Stimulated activated memory B cell treated with anti-CD40 and anti-IgM and Interleukin-4, amounts not matched to agents 10 μg/mL and 1 μg/mL and 100 μg/mL, for 72 hours (primary cell): ENCODE measurements around the gene PAPPA.

Experiments
- ATAC-seq: fragments of 150-1000 bp; cut with Tn5 transposase; 2 replicates; pipeline ENCODE4 v1.10.0; 2021
- H3K27ac Mint-ChIP-seq: one replicate; pipeline ENCODE4 v1.8.0; 2022; ENCODE audit warnings: mild to moderate bottlenecking, mixed read lengths
- H3K27me3 Mint-ChIP-seq: one replicate; pipeline ENCODE4 v1.8.0; 2022; ENCODE audit warnings: mixed read lengths
- H3K36me3 Mint-ChIP-seq: one replicate; pipeline ENCODE4 v1.8.0; 2022; ENCODE audit warnings: mixed read lengths
- H3K4me1 Mint-ChIP-seq: one replicate; pipeline ENCODE4 v1.8.0; 2022; ENCODE audit warnings: mixed read lengths
- H3K4me3 Mint-ChIP-seq: one replicate; pipeline ENCODE4 v1.8.0; 2022; ENCODE audit warnings: mild to moderate bottlenecking, moderate library complexity, mixed read lengths
- H3K9me3 Mint-ChIP-seq: one replicate; pipeline ENCODE4 v1.8.0; 2022; ENCODE audit warnings: mixed read lengths

Gene PAPPA

DNA sequence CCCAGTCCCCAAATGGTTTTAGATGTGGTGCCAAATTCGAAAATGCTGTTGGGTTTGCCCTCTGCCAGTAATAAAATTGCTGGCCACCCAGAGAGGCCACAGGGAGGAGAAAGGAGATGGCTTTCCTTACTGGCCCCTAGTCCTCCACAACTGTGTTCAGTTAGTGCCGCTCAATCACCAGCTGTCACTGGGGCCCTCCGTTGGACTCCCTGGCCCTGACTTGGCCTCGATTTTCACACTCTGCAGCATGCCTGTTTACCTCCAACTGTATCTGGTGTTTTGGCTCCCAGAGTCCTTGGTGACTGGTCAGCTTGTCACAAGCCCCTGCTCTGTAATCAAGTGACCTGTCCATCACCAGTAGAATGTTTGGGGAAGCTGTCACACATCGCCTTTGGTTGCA is 97.8 kb downstream of the PAPPA start:
- Mint-ChIP-seq H3K9me3 (peaks cover 5% of the 10 kb centered on the region), H3K4me3 (no peak overlapping the region), H3K27me3 (no peaks in the 10 kb centered on the region), H3K36me3 (no peaks in the 10 kb centered on the region), H3K4me1 (no peaks in the 10 kb centered on the region), H3K27ac (no peak overlapping the region)
- no peak for ATAC-seq

DNA sequence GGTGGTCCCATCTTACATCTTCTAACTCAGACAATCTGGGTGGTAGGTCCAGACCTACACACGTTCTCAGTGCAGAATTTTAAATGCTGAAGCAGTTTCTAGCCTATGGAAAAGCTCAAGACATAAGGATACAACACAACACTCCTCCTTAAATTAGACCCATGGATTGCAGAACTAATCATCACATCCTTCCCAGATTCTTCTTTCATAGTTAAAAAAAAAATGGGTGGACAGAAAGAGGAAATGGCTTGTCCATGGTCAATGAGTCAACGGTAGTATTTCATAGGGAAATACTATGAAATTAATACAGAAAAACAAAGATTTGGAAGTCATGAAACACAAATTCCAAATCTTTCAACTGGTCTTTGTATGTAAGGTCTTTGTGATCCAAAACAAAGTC is 106.9 kb downstream of the PAPPA start:
- H3K4me1 Mint-ChIP-seq = no peaks in the 10 kb centered on the region
- no peaks in the 10 kb centered on the region for H3K9me3 Mint-ChIP-seq
- ATAC-seq = no peak
- no peak overlapping the region for H3K27ac Mint-ChIP-seq
- no peaks in the 10 kb centered on the region for H3K27me3 Mint-ChIP-seq
- H3K36me3 Mint-ChIP-seq = no peaks in the 10 kb centered on the region
- no peak overlapping the region for H3K4me3 Mint-ChIP-seq

- H3K4me1 Mint-ChIP-seq = no peaks in the 10 kb centered on the region
- H3K4me3 Mint-ChIP-seq = no peak overlapping the region
- no peaks in the 10 kb centered on the region for H3K27me3 Mint-ChIP-seq
- no peaks in the 10 kb centered on the region for H3K9me3 Mint-ChIP-seq
- no peak overlapping the region for H3K27ac Mint-ChIP-seq
- ATAC-seq = no peak
- H3K36me3 Mint-ChIP-seq = no peaks in the 10 kb centered on the region
These were observed 108.9 kb downstream of the PAPPA start for GRCh38 chr9:116262448-116262847.

- H3K4me1 Mint-ChIP-seq = no peaks in the 10 kb centered on the region
- no peak overlapping the region for H3K4me3 Mint-ChIP-seq
- H3K9me3 Mint-ChIP-seq = no peaks in the 10 kb centered on the region
- no peak overlapping the region for H3K27ac Mint-ChIP-seq
- no peaks in the 10 kb centered on the region for H3K36me3 Mint-ChIP-seq
- H3K27me3 Mint-ChIP-seq = no peaks in the 10 kb centered on the region
- ATAC-seq = no peak
These were observed 110.8 kb downstream of the PAPPA start for GRCh38 chr9:116264361-116264760.

DNA sequence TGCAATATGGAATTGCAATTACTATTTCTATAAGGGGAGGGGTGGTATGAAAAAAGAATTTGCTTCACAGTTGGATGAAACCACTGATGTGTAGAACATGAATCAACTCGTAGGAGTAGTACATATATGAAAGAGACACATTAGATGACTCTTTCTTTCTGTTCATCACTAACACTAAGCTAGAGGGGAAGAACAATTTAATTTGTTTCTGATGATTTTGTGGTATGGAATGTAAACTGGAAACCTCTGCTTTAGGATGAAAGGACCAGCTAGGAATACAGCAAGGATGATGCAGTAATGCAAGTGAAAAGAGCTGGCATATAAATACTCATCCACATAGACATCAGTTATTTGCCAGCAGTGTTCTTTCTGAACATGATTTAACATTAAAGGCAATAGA is 113.4 kb downstream of the PAPPA start:
- Mint-ChIP-seq H3K36me3 (no peaks in the 10 kb centered on the region), H3K27ac (no peak overlapping the region), H3K4me3 (no peak overlapping the region), H3K9me3 (no peaks in the 10 kb centered on the region), H3K4me1 (no peaks in the 10 kb centered on the region), H3K27me3 (no peaks in the 10 kb centered on the region)
- no peak for ATAC-seq

- no peak overlapping the region for H3K27ac Mint-ChIP-seq
- H3K27me3 Mint-ChIP-seq = no peaks in the 10 kb centered on the region
- no peaks in the 10 kb centered on the region for H3K4me1 Mint-ChIP-seq
- no peak overlapping the region for H3K4me3 Mint-ChIP-seq
- ATAC-seq = no peak
- H3K36me3 Mint-ChIP-seq = no peaks in the 10 kb centered on the region
- no peaks in the 10 kb centered on the region for H3K9me3 Mint-ChIP-seq
These were observed 115.7 kb downstream of the PAPPA start for GRCh38 chr9:116269250-116269649.

DNA sequence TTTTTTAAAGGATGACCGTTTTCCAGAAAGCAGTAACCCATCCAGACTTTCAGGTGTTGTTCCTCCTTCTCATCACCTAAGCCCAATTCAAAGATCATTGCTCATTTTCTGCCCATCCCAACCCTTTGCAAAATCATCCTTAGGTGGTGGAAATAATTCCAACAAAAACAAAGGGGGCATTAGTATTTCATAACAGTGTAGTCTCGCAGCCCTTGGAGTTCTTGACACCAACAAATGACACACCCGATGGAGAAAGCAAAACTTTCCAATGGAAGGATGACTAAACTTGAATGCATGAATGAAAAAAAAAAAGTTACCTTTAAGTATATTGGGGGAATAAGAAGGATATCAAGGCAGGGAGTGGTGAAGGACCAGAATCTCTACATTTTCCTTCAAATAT is 117.0 kb downstream of the PAPPA start:
- Mint-ChIP-seq H3K4me1 (no peaks in the 10 kb centered on the region), H3K9me3 (peaks cover 2% of the 10 kb centered on the region), H3K27me3 (no peaks in the 10 kb centered on the region), H3K4me3 (no peak overlapping the region), H3K27ac (no peak overlapping the region), H3K36me3 (no peaks in the 10 kb centered on the region)
- ATAC-seq = no peak

- Mint-ChIP-seq H3K4me3 (no peak overlapping the region), H3K4me1 (no peaks in the 10 kb centered on the region), H3K36me3 (no peaks in the 10 kb centered on the region), H3K9me3 (peaks cover 3% of the 10 kb centered on the region), H3K27me3 (no peaks in the 10 kb centered on the region), H3K27ac (no peak overlapping the region)
- ATAC-seq = no peak
These were observed 117.7 kb downstream of the PAPPA start for GRCh38 chr9:116271340-116271739.

DNA sequence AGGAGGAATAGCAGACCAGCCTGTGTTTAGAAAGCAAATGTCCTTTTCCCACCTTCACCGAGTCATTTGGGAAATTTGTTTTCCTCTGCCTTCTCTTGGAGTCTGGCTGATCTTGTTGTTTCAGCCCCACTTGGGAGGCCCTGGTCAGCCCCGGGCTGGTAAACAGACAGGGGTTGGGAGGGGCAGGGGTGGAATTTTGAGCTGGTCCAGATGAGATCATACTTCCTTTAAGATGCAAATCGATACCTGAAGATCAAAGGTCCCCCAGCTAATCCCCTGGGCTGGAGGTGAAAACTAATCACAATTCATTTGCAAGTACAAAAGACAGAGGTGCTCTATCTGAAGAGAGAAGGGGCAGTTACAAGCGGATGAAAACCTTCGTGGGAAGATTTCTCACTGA is 118.4 kb downstream of the PAPPA start:
- H3K4me1 Mint-ChIP-seq = no peaks in the 10 kb centered on the region
- ATAC-seq = no peak
- no peak overlapping the region for H3K27ac Mint-ChIP-seq
- no peak overlapping the region for H3K4me3 Mint-ChIP-seq
- H3K36me3 Mint-ChIP-seq = no peaks in the 10 kb centered on the region
- peaks cover 3% of the 10 kb centered on the region for H3K9me3 Mint-ChIP-seq
- H3K27me3 Mint-ChIP-seq = no peaks in the 10 kb centered on the region

- Mint-ChIP-seq H3K27me3 (no peaks in the 10 kb centered on the region), H3K36me3 (no peaks in the 10 kb centered on the region), H3K4me3 (no peak overlapping the region), H3K4me1 (no peaks in the 10 kb centered on the region), H3K27ac (no peak overlapping the region), H3K9me3 (peaks cover 3% of the 10 kb centered on the region)
- no peak for ATAC-seq
These were observed 120.7 kb downstream of the PAPPA start for GRCh38 chr9:116274293-116274692.

- Mint-ChIP-seq H3K4me1 (no peaks in the 10 kb centered on the region), H3K27me3 (no peaks in the 10 kb centered on the region)
These were observed 122.0 kb downstream of the PAPPA start for GRCh38 chr9:116275418-116276195.

GRCh38 chr9:116276196-116276493 is 122.6 kb downstream of the PAPPA start:
- no peak overlapping the region for H3K4me3 Mint-ChIP-seq
- no peaks in the 10 kb centered on the region for H3K27me3 Mint-ChIP-seq
- no peak overlapping the region for H3K27ac Mint-ChIP-seq
- H3K36me3 Mint-ChIP-seq = no peaks in the 10 kb centered on the region
- no peak for ATAC-seq
- peaks cover 3% of the 10 kb centered on the region for H3K9me3 Mint-ChIP-seq
- H3K4me1 Mint-ChIP-seq = no peaks in the 10 kb centered on the region

More at GRCh38 chr9:116275418-116276195, 122.0 kb downstream of the PAPPA start:
- Mint-ChIP-seq H3K27ac (no peak overlapping the region), H3K36me3 (no peaks in the 10 kb centered on the region), H3K4me3 (no peak overlapping the region), H3K9me3 (peaks cover 3% of the 10 kb centered on the region)
- no peak for ATAC-seq

GRCh38 chr9:116276651-116277121 is 123.1 kb downstream of the PAPPA start:
- ATAC-seq = no peak
- no peak overlapping the region for H3K4me3 Mint-ChIP-seq
- H3K27me3 Mint-ChIP-seq = no peaks in the 10 kb centered on the region
- no peaks in the 10 kb centered on the region for H3K36me3 Mint-ChIP-seq
- H3K27ac Mint-ChIP-seq = no peak overlapping the region
- no peaks in the 10 kb centered on the region for H3K4me1 Mint-ChIP-seq
- H3K9me3 Mint-ChIP-seq = peaks cover 3% of the 10 kb centered on the region

- Mint-ChIP-seq H3K27ac (no peak overlapping the region), H3K27me3 (no peaks in the 10 kb centered on the region), H3K4me3 (no peak overlapping the region), H3K4me1 (no peaks in the 10 kb centered on the region), H3K36me3 (no peaks in the 10 kb centered on the region), H3K9me3 (peaks cover 3% of the 10 kb centered on the region)
- ATAC-seq = no peak
These were observed 124.7 kb downstream of the PAPPA start for GRCh38 chr9:116278326-116278725.

DNA sequence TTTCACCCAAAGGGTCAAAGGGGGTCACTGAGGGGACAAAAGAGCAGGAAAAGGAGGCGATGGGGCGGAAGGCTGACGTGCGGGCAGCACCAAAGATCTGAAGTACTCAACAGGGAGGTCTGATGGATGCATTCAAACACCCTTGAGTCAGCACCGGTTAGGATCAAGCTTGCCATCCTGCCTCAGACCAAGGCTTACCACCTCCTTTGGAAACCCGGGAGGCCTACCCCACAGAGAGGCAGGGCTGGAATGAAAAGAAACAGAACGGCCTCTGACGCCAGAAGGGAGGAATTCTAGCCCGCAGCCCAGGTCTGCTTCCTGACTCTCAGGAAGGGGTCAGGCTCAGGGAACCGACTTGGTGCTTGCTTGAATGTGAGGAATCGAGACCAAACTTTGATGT is 125.6 kb downstream of the PAPPA start:
- no peaks in the 10 kb centered on the region for H3K27me3 Mint-ChIP-seq
- peaks cover 3% of the 10 kb centered on the region for H3K9me3 Mint-ChIP-seq
- no peaks in the 10 kb centered on the region for H3K36me3 Mint-ChIP-seq
- no peak overlapping the region for H3K4me3 Mint-ChIP-seq
- no peaks in the 10 kb centered on the region for H3K4me1 Mint-ChIP-seq
- no peak overlapping the region for H3K27ac Mint-ChIP-seq
- no peak for ATAC-seq

- ATAC-seq = no peak
- H3K4me1 Mint-ChIP-seq = no peaks in the 10 kb centered on the region
- H3K4me3 Mint-ChIP-seq = no peak overlapping the region
- H3K9me3 Mint-ChIP-seq = peaks cover 1% of the 10 kb centered on the region
- no peaks in the 10 kb centered on the region for H3K27me3 Mint-ChIP-seq
- no peaks in the 10 kb centered on the region for H3K36me3 Mint-ChIP-seq
- H3K27ac Mint-ChIP-seq = no peak overlapping the region
These were observed 126.9 kb downstream of the PAPPA start for GRCh38 chr9:116280529-116280928.

DNA sequence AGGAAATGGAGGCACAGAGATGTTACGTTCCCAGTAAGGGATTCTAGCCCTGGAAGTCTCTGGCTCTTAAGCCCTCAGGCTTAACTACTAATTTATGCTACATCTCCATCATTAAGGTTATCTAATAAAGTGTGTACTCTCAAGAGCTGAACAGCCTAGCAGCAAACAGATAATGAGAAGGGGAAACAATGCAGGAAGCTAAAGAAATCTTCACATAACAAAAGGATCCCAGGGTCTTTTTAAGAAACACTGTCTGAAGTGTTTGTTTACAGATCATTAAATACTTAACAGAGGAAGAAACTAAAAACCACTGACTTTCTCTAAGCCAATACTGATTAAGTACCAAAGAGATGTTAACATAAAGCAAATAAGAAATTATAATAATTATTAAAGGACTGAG is 129.0 kb downstream of the PAPPA start:
- H3K4me1 Mint-ChIP-seq = no peaks in the 10 kb centered on the region
- H3K4me3 Mint-ChIP-seq = no peak overlapping the region
- no peaks in the 10 kb centered on the region for H3K9me3 Mint-ChIP-seq
- no peak for ATAC-seq
- H3K36me3 Mint-ChIP-seq = no peaks in the 10 kb centered on the region
- no peak overlapping the region for H3K27ac Mint-ChIP-seq
- no peaks in the 10 kb centered on the region for H3K27me3 Mint-ChIP-seq
